ENCODE results near the gene SIN3A. TPM values are rescaled to one million over a fixed set of nuclear protein-coding genes. Genes with fewer than 3 reads are reported as not detected.

Gene SIN3A
- total and polyA plus RNA-seq, 4 donors, result 6.8 to 21.9 (median 13.3) TPM

DNA sequence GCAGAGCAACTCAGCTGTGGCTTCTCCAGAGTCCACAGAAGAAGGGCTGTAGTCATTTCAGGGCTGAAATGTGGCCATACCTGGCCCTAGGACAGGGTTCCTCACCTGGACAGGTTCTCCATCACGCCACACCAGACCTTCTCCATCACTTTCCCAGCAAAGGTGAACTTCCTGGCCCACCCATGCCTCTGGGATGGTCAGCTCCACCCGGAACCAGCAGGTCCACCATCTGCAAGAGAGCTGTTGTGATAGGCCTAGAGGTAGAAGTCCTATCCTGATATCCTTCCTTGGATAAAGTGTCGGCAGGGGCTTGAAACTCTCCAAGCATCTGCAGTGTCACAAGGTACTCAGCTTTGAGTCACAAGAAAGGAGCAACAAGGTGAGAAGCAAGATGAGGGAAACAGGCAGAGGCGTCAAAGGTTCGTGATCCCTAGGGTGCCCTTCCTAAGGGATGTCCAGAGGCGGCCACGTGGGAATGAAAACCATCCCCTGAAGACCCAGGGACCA lies 84.0 kb downstream of the SIN3A start:
- Histone ChIP-seq H3K9me3 (ENCODE audit: control insufficient read depth in 4 of 4, low read length in 3 of 4) (no peaks in the 10 kb centered on the region), H3K4me3 (ENCODE audit: low read depth in 1 of 3, low read length in 3 of 3) (peak overlapping the region in 2 of 3 donors; percentile 22 to 79), H3K27ac (ENCODE audit: low read depth in 1 of 2, low read length in 2 of 2) (peak overlapping the region; percentile 98 to 99), H3K27me3 (ENCODE audit: control insufficient read depth in 4 of 4, insufficient read depth in 4 of 4, low read length in 3 of 4) (no peaks in the 10 kb centered on the region), H3K4me1 (ENCODE audit: control insufficient read depth in 4 of 4, insufficient read depth in 4 of 4, low read length in 3 of 4) (peaks cover 1 to 22% (median 20%) of the 10 kb centered on the region in 4 donors), H3K36me3 (ENCODE audit: control insufficient read depth in 4 of 4, insufficient read depth in 3 of 4, low read depth in 1 of 4, low read length in 3 of 4) (peaks cover 9 to 49% (median 28%) of the 10 kb centered on the region in 4 donors), H3K9ac (ENCODE audit: low read depth in 1 of 2, low read length in 2 of 2) (no peak overlapping the region)
- TF ChIP-seq HNF4G (IDR thresholded peaks at IDR 0.05) (no peak), JUND (IDR thresholded peaks at IDR 0.05) (no peak), FOXA1 (IDR thresholded peaks at IDR 0.05) (no peak), FOXA2 (IDR thresholded peaks at IDR 0.05) (no peak), RAD21 (IDR thresholded peaks at IDR 0.05) (no peak), RXRA (IDR thresholded peaks at IDR 0.05) (no peak), NR2F2 (IDR thresholded peaks at IDR 0.05) (no peak), TAF1 (conservative IDR thresholded peaks at IDR 0.05) (no peak), EGR1 (IDR thresholded peaks at IDR 0.05; ENCODE audit: low read depth in 2 of 2) (no peak), GABPA (IDR thresholded peaks at IDR 0.05 in 1 of 2, conservative IDR thresholded peaks at IDR 0.05 in 1 of 2) (no peak), HNF4A (conservative IDR thresholded peaks at IDR 0.05) (no peak), YY1 (IDR thresholded peaks at IDR 0.05) (no peak), SP1 (IDR thresholded peaks at IDR 0.05) (no peak)
- TF ChIP-seq, protein P1, sequence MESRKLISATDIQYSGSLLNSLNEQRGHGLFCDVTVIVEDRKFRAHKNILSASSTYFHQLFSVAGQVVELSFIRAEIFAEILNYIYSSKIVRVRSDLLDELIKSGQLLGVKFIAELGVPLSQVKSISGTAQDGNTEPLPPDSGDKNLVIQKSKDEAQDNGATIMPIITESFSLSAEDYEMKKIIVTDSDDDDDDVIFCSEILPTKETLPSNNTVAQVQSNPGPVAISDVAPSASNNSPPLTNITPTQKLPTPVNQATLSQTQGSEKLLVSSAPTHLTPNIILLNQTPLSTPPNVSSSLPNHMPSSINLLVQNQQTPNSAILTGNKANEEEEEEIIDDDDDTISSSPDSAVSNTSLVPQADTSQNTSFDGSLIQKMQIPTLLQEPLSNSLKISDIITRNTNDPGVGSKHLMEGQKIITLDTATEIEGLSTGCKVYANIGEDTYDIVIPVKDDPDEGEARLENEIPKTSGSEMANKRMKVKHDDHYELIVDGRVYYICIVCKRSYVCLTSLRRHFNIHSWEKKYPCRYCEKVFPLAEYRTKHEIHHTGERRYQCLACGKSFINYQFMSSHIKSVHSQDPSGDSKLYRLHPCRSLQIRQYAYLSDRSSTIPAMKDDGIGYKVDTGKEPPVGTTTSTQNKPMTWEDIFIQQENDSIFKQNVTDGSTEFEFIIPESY (IDR thresholded peaks at IDR 0.05), result no peak
- TF ChIP-seq, protein P2, sequence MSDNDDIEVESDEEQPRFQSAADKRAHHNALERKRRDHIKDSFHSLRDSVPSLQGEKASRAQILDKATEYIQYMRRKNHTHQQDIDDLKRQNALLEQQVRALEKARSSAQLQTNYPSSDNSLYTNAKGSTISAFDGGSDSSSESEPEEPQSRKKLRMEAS (IDR thresholded peaks at IDR 0.05), result no peak
- TF ChIP-seq, protein P3, sequence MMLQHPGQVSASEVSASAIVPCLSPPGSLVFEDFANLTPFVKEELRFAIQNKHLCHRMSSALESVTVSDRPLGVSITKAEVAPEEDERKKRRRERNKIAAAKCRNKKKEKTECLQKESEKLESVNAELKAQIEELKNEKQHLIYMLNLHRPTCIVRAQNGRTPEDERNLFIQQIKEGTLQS (IDR thresholded peaks at IDR 0.05), result no peak
- TF ChIP-seq, protein P4, sequence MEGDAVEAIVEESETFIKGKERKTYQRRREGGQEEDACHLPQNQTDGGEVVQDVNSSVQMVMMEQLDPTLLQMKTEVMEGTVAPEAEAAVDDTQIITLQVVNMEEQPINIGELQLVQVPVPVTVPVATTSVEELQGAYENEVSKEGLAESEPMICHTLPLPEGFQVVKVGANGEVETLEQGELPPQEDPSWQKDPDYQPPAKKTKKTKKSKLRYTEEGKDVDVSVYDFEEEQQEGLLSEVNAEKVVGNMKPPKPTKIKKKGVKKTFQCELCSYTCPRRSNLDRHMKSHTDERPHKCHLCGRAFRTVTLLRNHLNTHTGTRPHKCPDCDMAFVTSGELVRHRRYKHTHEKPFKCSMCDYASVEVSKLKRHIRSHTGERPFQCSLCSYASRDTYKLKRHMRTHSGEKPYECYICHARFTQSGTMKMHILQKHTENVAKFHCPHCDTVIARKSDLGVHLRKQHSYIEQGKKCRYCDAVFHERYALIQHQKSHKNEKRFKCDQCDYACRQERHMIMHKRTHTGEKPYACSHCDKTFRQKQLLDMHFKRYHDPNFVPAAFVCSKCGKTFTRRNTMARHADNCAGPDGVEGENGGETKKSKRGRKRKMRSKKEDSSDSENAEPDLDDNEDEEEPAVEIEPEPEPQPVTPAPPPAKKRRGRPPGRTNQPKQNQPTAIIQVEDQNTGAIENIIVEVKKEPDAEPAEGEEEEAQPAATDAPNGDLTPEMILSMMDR (IDR thresholded peaks at IDR 0.05; ENCODE audit: low read depth, low read length, missing input control), result no peak
- 41% methylated on average over 7 of the region's 7 CpGs for WGBS
- no peak for DNase-seq (ENCODE audit: low spot score)

DNA sequence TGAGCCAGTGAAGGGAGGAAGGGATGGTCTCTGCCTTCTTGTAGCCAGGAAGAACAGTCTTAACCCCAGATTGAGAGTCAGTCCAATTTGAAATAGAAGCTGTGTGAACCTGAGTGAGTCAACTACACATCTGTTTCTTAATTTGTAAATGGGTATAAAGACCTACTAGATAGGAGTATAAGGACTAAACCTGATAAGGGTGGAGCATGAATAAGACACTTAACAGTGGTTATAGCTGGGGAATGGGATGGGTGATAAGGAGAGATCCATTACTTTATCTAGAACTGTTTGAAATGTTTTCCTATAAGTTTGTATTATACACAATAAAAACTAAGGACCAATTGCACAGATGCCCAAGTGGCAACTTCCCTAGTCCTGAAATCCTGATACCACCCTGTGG lies 84.5 kb downstream of the SIN3A start:
- no peaks in the 10 kb centered on the region for H3K9me3 ChIP-seq (ENCODE audit: control insufficient read depth in 4 of 4, low read length in 3 of 4)
- H3K27ac ChIP-seq (ENCODE audit: low read depth in 1 of 2, low read length in 2 of 2), result no peak overlapping the region
- peaks cover 1 to 22% (median 20%) of the 10 kb centered on the region in 4 donors for H3K4me1 ChIP-seq (ENCODE audit: control insufficient read depth in 4 of 4, insufficient read depth in 4 of 4, low read length in 3 of 4)

More for the DNA sequence above, 84.5 kb downstream of the SIN3A start:
- TF ChIP-seq NR2F2 (IDR thresholded peaks at IDR 0.05), result no peak
- TF ChIP-seq JUND (IDR thresholded peaks at IDR 0.05), result no peak
- TF ChIP-seq, protein P1 (IDR thresholded peaks at IDR 0.05), result no peak
- TF ChIP-seq, protein P2 (IDR thresholded peaks at IDR 0.05), result no peak
- no peak for TF ChIP-seq HNF4A (conservative IDR thresholded peaks at IDR 0.05)
- TF ChIP-seq RAD21 (IDR thresholded peaks at IDR 0.05), result no peak
- no peak for TF ChIP-seq HNF4G (IDR thresholded peaks at IDR 0.05)
- no peak overlapping the region for H3K9ac ChIP-seq (ENCODE audit: low read depth in 1 of 2, low read length in 2 of 2)
- H3K27me3 ChIP-seq (ENCODE audit: control insufficient read depth in 4 of 4, insufficient read depth in 4 of 4, low read length in 3 of 4), result no peaks in the 10 kb centered on the region
- H3K36me3 ChIP-seq (ENCODE audit: control insufficient read depth in 4 of 4, insufficient read depth in 3 of 4, low read depth in 1 of 4, low read length in 3 of 4), result peaks cover 10 to 50% (median 29%) of the 10 kb centered on the region in 4 donors
- H3K4me3 ChIP-seq (ENCODE audit: low read depth in 1 of 3, low read length in 3 of 3), result no peak overlapping the region
- DNase-seq (ENCODE audit: low spot score), result no peak
